Tibial nerve (tissue), 4 donors: ENCODE measurements around the gene RNF181.

Experiments used
- CTCF ChIP-seq, 5 experiments: fragments of 200-600 bp in 3 of 5; fragments of 450-650 bp in 2 of 5; sonication (generic) in 3 of 5; IDR thresholded peaks; one replicate each; pipeline ENCODE4 v1.5.1; 2016 to 2019; ENCODE audit warnings: antibody characterized with exemption in 5 of 5, mild to moderate bottlenecking in 3 of 5, moderate library complexity in 2 of 5
- EP300 ChIP-seq, 2 donors: sonication (generic); formaldehyde crosslinking; IDR thresholded peaks; one replicate each; pipeline ENCODE4 v1.6.1; 2017; ENCODE audit warnings: antibody characterized with exemption in 2 of 2, mild to moderate bottlenecking in 1 of 2
- POLR2A ChIP-seq, 2 donors: fragments of 450-650 bp; IDR thresholded peaks; one replicate each; pipeline ENCODE4 v1.6.1; 2017; ENCODE audit warnings: antibody characterized with exemption in 2 of 2, mild to moderate bottlenecking in 2 of 2, moderate library complexity in 2 of 2

- TF ChIP-seq POLR2A (IDR thresholded peaks at IDR 0.05) = no peak
- no peak for TF ChIP-seq CTCF (IDR thresholded peaks at IDR 0.05)
- no peak for TF ChIP-seq EP300 (IDR thresholded peaks at IDR 0.05)
Measured at GRCh38 chr2:85584354-85584856, 11.1 kb upstream of the RNF181 start, which contains the start of gene VAMP5.
